Stimulated activated CD8-positive, alpha-beta memory T cell treated with anti-CD3 and anti-CD28 coated beads, Interleukin-7, amount 100 ng/mL, for 48 hours (primary cell): Measurements from ENCODE around the gene MAST1.
"Not testable (repeated sequence)": the region's sequence is repeated elsewhere in the genome, so short reads cannot be mapped to it uniquely, and the experiment has no call there.

Source experiments
- DNase-seq, 2 donors: peaks; one replicate each; pipeline ENCODE4 v3.0.0-alpha.2; 2020; ENCODE audit warnings: low read depth in 1 of 2; ENCODE audit errors: extremely low read depth in 1 of 2

Gene MAST1

DNA sequence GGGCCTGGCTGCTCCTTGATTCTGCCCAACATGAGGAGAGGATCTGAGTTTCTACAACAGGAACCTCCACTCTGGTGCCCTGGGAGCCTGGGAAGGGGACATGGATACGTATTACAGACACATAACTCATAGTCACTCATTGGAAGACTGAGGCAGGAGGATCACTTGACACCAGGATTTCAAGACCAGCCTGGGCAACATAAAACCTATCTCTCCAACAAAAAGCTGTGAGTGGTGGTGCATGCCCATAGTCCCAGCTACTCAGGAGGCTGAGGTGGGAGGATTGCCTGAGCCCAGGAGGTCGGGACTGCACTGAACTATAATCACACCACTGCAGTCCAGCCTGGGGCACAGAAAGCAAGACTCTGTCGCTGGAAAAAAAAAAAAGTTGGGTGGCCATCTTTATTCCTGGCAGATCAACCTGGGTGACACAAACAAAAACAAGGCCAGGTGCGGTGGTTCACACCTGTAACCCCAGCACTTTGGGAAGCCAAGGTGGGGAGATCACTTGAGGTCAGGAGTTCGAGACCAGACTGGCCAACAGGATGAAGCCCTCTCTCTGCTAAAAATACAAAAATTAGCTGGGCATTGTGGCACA, 49.8 kb downstream of the MAST1 start:
- no peak for DNase-seq

DNA sequence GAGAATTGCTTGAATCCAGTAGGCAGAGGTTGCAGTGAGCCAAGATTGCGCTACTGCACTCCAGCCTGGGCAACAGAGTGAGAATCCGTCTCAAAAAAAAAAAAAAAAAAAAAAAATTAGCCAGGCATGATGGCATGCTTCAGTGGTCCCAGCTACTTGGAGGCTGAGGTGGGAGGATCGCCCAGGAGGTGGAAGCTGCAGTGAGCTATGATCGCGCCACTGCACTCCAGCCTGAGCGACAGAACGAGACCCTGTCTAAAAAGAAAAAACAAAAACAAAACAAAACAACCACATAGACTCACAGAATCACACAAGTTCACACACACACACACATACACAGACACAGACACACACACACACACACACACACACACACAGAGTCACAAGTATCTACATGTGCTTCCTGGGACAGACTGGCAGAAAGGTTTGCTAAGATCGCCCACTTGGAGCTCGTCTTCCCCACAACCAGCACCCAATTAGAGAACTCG, 52.0 kb downstream of the MAST1 start:
- DNase-seq: not testable (repeated sequence)

DNA sequence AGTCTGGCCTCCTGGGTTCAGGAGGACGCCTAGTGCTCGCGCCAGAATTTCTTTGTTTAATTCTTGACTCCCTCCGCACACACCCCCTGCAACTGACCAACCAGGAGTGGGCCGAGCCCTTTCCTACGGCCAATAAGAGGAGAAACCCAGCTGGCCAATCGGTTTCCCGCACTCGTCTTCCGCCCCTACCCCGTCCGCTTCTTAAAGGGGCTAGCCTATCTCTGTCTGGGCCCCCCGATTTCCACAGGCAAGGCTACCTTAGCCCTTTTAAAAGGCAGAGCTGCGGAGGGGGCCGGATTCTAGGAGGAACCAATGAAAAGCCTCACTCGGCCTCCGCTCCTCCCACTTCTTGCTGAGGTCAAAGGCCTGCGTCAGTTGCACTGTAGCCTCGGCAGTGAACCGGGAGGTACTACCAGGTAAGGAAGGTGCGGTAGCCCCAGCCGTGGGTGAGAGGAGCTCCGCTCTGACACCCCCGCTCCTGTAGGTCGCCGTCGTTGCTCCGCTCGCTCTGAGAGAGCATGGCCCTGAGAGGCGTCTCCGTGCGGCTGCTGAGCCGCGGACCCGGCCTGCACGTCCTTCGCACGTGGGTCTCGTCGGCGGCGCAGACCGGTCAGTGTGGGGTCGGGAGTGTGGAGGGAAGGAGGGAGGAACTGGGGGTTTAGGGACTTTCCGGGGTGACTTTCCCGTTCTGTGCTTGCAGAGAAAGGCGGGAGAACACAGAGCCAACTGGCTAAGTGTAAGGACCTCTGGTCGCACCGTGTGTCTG, 52.7 kb downstream of the MAST1 start, which contains the start of gene GCDH:
Gene GCDH (plus strand): TSS at position 374 of the 766 bp plus-strand sequence. CDS start 145 bp downstream, at position 519.
- peak; percentile 88 to 99 for DNase-seq

DNA sequence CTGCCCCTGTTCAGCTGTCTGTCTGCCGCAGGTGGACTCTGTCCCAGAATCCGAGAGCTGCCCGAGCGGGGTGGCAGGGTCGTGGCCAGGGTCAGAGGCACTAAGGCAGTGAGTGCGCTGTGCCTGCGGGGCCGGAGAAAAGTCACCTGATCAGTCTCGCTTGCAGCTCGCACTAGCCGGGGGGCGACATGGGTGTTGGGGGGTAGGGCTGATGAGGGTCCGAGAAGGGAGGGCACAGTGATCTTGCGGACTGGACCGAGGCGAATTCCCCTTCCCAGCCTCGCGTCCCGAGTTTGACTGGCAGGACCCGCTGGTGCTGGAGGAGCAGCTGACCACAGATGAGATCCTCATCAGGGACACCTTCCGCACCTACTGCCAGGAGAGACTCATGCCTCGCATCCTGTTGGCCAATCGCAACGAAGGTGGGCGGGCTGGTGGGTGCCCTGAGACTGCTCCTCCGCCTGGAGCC, 53.3 kb downstream of the MAST1 start:
- DNase-seq: no peak

DNA sequence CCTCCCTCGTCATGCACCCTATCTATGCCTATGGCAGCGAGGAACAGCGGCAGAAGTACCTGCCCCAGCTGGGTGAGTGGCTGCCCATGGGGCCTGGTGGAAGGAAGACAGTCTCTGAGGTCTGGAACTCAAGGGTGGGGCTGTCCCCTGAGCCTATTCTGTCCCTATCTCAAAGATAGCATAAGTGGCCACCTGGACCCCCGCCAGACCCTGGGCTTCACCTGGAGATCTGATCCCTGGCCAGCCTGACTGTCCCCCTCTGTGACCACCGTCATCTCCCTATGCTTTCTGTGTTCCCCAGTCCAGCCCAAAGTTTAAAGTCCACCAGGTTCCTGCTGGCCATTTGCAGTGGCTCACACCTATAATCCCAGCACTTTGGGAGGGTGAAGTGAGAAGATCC, 55.3 kb downstream of the MAST1 start:
- no peak for DNase-seq

DNA sequence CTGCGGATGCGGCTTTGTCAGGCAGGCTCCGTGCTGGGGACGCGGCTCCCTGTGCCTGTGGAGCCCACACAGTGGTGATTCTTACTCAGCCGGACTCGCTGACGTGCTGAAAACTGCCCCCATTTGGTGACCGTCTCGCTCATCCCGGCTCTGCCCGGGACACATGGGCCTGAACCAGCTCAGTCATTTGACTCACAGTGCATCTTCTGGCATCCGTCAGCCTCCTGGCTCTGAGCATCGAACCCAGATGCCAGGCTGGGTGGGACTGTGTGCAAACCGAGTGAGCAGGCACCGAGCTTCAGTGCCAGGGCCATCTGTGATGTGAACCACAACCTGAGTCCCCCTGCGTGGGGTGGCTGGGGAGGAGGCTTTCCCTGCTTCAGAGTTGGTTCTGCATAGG, 58.1 kb downstream of the MAST1 start:
- no peak for DNase-seq

DNA sequence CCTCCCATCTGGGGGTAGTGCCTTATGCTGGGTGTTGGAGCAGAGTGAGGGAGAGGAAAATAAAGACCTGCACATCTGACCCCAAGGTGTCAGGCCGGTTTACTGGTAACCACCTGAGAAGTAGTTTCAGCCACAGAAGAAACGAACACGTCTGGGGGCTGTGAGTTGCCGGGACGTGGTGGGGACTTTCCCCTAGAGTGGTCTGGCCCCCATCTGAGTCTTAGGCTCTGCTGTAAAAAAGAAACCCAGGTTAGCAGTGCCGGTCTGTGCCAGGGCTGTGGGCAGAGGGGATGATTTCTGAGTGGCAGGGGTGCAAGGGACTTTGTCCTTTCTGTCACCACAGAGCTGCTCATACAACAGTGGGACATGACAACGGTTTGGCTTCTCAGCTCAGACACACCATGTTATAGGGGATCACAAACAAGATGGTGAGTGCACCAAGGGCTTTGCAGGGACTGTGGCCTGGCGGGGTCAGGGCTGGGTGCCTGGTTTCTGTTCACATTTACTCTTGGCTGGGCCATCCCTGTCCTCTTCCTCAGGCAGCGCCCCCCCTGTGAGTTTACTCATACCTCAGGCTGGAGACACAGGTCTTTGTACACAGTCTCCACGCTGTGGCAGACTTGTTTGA, 61.7 kb downstream of the MAST1 start:
- peak; percentile 44 to 55 for DNase-seq

DNA sequence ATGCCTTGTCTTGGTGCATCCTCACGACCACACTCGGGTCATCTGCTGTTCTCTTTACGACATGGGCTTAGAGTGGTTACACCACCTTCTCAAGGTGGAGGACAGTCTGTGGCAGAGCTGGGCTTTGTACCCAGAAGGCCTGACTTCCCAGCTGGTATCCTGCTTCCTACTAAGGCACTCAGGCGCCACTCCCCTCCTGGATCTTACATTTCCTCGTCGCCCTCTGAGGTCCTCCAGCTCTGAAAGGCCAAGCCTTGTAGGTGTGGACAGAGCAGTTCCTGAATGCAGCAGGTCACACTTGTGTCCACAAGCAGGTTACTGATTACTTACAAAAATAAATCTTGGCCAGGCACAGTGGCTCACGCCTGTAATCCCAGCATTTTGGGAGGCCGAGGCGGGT, 68.9 kb downstream of the MAST1 start:
- no peak for DNase-seq

DNA sequence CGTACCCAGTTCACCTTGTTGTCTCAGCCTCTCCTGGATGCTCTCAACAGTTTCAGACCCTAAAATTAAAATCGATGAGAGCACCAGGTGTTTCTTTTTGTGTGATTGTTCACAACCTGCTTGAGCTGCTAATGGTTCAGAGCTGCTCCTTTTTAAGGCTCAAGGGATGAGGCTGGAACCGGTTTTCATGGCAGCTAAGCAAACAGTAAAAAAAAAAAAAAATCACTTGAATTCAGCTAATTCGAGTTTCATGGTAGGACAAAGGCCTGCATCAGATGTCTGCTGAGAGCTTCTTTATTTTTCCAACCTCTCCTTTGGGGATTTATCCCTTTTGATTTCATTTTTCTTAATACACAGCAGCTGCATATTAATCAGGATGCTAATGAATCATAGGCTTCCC, 74.3 kb downstream of the MAST1 start:
- DNase-seq: no peak

DNA sequence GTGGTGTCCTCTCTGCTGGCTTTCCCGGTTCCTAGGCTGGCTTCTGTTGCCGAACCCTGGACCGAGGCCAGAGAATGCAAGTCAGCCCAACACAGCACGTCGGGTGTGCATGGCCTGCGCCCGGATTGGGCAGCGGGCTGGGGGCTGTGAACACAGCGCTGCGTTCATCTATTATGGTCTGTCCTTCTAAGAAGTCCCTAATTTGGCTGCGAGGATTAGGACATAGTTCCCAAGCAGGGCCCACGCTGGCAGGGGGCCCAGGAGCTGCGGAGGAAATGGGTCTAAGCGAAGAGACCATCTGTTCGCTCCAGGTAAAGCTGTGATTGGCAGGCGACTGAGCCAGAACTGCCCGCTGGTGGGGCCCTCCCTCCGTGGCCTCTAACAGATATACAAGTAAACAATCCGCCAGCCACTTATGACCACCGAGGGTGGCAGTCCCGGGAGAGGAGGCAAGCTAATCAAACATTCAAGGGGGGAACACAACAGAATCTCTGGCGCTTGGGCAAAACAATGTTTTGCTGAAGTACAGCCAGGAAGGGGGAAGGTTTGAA, 74.8 kb downstream of the MAST1 start:
- DNase-seq: no peak

DNA sequence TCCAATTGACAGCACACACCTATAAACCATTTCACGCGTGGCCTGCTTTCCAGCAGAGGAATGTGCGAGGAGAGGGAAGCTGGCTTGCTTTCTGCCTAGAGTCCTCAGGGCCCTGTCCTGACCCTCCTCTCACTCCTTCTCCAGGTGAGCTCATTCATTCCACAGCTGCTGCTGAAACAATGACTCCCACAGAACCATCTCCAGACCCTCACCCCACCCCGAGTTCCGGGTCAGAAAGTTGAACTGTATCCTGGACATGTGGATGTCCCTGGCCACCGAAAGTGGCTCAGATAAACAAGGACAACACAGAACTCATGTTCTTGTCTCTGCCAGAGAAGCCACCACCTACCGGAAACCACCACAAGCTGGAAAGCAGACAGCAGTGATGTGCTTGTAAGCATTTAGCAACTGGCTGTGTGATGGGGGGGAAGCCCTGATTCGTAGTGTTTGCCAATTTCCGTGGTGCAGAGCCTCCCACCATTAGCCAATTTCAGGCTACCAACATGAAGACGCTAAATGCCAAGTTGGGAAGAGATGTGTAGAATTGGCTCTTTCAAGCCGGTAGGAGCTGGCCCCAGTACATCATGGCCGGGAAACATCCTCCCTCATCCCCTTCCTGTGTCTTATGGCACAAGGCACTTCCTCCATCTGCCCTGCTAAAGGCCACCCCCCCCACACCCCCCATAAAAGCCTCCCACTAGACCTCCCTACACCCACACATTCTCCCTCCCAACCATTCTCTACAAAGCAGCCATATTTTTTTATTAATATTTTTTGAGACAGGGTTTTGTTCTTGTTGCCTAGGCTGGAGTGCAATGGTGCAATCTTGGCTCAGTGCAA, 75.8 kb downstream of the MAST1 start:
- DNase-seq: no peak

DNA sequence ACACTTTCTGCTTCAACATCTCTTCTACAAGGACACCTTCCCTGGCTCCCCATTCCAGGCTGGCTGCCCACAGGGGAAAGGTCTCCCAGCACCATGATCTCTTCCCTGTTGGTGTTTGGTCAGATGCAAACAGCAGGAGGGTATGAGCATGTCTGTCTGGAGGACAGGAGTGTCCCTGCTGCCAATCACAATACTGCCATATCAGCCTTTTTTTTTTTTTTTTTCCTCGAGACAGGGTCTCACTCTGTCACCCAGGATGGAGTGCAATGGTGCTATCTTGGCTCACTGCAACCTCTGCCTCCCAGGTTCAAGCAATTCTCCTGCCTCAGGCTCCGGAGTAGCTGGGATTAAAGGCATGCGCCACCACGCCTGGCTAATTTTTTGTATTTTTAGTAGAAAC, 77.5 kb downstream of the MAST1 start:
- DNase-seq: not testable (repeated sequence)

DNA sequence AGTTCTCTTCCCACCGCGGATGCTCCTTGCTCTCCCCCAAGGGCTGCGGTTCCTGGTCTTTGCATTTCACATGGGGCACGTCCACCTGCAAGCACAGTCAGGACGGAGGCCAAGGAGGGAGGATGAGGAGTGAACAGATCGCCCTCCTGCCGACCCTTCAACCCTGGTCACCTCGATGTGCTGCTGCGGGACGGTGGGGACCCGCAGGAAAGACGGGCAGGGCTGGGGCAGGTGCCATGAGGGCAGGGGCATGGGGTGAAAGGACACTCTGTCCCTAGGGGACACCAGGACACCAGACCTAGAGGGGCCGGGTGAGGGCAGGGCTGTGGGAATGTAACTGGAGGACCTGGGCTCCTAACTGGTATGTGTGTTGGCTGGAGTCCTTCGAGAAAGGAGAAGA, 79.9 kb downstream of the MAST1 start:
- DNase-seq: no peak

DNA sequence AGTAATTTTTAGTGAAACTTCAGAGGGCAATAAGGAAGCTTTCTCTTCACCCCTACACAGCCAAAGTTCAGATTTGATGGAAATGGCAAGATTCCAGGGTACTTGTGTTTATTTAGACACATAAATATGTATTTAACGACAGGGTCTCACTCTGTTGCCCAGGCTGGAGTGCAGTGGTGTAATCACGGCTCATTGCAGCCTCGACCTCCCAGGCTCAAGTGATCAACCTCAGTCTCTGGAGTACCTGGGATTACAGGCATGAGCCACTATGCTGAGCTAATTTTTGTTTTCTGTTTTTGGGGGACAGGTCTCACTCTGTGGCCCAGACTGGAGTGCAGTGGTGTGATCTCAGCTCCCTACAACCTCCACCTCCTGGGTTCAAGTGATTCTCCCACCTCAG, 82.7 kb downstream of the MAST1 start:
- no peak for DNase-seq

DNA sequence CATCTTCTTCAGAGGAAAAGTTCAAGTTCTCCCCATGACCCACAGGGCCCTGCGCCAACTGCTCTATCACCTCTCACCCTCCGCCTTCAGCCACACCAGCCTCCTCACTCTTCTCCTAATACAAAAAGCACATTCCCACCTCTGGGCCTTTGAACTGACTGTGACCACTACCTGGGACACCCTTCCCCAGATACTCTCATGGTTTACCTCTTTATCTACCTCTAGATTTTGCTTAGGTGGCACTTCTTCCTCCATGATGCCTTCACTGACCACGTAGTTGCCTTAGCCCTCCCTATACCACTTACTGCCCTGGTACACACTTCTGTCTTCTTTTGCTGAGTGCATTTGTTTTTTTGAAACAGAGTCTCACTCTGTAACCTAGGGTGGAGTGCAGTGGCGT, 84.6 kb downstream of the MAST1 start:
- DNase-seq: no peak
